Activated CD8-positive, alpha-beta memory T cell treated with anti-CD3 and anti-CD28 coated beads for 1 hour (primary cell): Measurements from ENCODE around the gene CLEC9A.

ENCODE experiments used
- DNase-seq, 2 donors: peaks; one replicate each; pipeline ENCODE4 v3.0.0-alpha.2; 2020; ENCODE audit warnings: low read depth in 1 of 2; ENCODE audit errors: extremely low read depth in 1 of 2

Gene CLEC9A

GRCh38 chr12:10065241-10065640 lies 34.8 kb downstream of the CLEC9A start:
- DNase-seq, result no peak

- no peak for DNase-seq
These were observed 36.8 kb downstream of the CLEC9A start for GRCh38 chr12:10067264-10067663.

DNA sequence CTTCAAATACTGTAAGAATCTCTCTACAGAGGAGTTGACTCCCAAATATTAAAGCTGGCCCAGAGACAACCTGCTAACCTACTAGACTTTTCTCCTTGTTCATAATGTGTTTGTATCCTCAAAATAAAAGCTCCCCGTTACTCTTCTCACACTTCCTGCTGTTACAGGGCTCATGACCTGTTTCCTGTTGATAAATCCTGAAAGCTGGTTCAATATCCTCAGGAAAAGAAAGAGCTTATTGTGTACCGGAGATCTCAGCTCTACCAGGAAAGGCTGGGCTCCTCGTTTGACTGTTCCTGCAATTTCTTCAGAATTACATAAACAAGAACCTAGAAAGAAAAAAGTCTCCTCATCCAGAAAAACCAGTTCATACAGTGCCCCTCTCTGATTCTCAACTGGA lies 37.5 kb downstream of the CLEC9A start:
- no peak for DNase-seq

DNA sequence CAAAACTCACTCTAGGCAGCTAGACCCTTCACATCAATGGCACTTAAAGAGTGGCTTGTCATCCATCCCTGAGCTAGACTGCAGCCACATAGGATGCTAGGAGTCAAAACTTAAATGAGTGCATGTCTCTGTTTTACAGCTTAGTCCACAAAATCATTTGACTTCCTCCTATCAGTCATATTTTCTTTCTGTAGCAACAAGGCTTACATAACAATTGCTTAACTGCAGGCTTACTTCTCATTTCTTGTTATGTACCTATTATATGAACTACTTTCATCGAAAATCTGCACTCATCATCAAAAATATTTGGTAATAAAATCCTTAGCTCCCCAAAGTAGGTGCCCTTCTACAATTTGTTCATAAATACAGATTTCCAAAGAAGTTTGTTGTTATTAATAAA lies 38.2 kb downstream of the CLEC9A start:
- DNase-seq, result no peak

DNA sequence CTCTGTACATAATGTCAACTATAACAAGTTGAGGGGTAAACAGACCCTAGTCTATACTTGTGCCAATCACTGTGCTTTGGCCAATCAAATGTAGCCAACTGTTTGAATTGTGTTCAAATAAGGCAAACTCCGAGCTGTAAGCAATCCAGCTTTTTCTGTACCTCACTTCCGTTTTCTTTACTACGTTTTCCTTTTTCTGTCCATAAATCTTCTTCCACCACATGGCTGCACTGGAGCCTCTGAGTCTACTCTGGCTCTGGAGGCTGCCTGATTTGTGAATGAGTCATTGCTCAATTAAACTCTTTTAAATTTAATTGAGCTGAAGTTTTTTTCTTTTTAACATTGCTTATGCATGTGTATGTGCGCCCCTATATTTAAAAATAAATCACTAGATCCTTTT lies 38.6 kb downstream of the CLEC9A start:
- DNase-seq, result no peak

GRCh38 chr12:10069976-10070375 lies 39.5 kb downstream of the CLEC9A start:
- DNase-seq, result no peak

GRCh38 chr12:10070380-10070779 lies 39.9 kb downstream of the CLEC9A start:
- DNase-seq, result no peak

- no peak for DNase-seq
These were observed 41.6 kb downstream of the CLEC9A start for GRCh38 chr12:10072131-10072530.

- DNase-seq, result no peak
These were observed 42.8 kb downstream of the CLEC9A start for GRCh38 chr12:10073261-10073660.

DNA sequence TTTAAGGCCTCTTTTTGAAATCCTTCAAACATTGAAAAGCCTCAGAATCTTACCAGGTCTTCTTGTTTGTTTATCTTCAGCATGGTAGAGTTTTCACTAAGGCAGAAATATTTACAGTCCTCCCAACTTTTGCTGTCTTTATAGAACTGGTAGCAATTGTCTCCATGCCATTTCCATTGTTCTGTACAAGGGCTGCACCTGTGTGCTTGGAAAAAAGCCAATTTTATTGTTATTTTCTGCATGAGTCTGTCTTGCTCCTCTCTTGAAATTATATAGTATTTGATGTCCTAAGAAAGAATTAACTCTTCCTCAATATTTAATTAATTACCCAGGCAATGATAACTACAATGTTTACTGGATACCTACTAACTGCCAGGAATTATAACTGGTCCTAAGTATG lies 45.0 kb downstream of the CLEC9A start:
- no peak for DNase-seq

DNA sequence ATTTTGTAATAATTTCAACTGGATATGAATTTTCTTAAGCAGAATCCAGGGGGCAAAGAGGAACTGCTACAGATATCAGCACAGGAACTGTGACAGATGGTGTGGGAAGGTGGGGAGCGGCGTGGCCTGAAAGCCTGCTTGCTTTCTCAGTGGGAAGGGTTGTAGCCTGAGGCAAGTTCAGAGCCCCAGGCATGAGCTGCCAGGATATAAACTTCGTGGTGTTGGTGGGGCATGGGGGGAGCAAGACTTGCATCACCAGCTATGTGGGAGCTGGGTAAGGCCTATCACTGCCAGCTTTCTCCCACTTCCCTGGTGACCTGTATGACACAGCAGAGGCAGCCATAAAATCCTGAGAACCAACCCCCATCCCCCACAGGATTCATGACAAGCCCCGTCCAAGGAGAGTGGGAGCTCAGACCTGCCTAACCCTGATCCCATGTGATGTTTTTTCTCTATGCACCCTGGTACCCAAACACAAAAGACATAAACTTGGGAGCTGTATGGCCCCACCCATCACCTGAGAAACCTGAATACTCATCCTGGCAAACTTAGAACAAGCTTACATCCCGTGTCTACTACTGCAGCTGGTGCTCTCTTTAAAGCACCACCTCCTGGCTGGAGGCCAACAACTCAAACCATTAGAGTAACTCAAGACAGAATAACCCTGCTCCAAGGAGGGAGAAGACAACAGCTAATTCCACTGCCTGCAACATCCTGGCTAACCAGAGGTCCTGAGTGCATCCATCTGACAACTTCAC lies 51.8 kb downstream of the CLEC9A start:
- DNase-seq, result no peak

- no peak for DNase-seq
These were observed 54.3 kb downstream of the CLEC9A start for GRCh38 chr12:10084733-10085132.

- no peak for DNase-seq
These were observed 55.9 kb downstream of the CLEC9A start for GRCh38 chr12:10086387-10086786.

- DNase-seq, result no peak
These were observed 57.5 kb downstream of the CLEC9A start for GRCh38 chr12:10088031-10088430.

GRCh38 chr12:10088955-10089900 lies 58.7 kb downstream of the CLEC9A start:
- no peak for DNase-seq

- DNase-seq, result no peak
These were observed 64.3 kb downstream of the CLEC9A start for GRCh38 chr12:10094646-10095395.

DNA sequence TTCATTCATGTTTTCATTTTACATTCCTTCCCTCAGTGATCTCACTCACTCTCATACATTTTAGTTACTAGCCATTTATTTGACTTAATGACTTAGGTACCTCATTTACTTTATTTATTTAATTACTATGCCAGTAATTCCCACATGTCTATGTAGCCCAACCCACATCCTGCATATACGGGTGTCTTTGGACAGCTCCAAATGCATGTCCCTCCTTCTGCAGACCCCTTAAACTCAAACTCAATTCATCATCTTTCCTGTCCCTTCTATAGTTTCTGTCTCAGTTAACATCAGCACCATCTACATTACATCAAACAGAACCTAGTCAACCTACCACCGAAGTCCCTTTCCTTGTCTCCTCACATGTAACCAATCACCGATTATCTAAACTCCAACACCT lies 65.5 kb downstream of the CLEC9A start:
- no peak for DNase-seq

GRCh38 chr12:10097521-10097920 lies 67.0 kb downstream of the CLEC9A start:
- no peak for DNase-seq

GRCh38 chr12:10098791-10099190 lies 68.3 kb downstream of the CLEC9A start, which contains the start of gene CLEC1A:
Gene CLEC1A (minus strand): TSS chr12:10098985. CDS start chr12:10098922, 63 bp downstream.
- no peak for DNase-seq

DNA sequence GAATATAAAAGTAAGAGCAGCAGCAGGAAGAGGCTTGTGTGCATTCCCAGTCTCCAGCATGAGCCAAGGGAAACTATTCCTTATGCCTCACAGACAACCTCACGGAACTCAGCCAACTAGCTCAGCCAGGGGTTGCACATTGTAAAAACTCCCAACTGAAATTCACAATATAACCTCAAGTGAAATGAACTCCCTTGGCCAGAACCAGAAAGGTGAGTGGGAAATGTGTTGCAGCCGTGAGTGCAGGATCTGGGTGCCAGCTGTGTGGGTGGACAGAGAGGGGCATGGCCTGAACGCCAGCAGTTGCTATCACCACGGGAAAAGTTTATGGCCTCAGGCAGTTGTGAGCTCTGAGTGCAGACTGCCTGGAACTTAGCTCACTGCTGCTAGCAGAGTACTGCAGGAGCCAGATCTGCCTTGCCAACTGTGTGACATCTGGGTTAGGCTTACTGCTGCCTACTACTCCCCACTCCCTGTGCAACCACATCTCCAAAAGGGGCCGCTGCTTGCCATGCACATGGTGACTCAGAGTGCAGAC lies 70.6 kb downstream of the CLEC9A start:
- no peak for DNase-seq

DNA sequence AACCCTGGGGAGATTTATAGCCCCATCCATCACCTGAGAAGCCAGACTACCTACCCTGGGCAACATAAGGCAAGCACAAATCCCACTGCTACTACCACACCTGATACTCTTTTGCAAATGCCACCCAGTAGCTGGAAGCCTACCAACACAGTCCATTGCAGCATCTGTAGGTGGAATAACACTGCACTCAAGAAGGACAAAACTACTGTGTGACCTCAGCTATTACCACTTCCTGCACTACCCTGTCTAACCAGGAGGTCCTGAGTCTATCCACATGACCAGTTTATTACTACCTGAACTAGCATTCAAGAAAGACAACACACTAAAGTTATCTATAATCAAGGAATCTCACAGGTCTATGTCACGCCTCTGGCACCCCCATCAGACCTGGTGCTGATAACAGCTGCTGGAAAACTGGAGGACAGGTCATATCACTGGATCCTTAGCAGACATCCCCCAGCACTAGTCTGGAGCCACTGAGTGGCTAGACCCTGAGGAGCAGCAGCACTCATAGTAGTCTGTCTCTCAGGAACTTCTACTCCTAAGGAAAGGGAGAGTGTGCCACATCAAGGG lies 71.3 kb downstream of the CLEC9A start:
- DNase-seq, result no peak
